Brain microvascular endothelial cell (primary cell): ENCODE data around the gene C2orf81.
A peak's percentile ranks its signal among the peaks of the same experiment; 100 is the strongest.
"Not testable (repeated sequence)": the region's sequence is repeated elsewhere in the genome, so short reads cannot be mapped to it uniquely, and the experiment has no call there.

Source experiments
- DNase-seq: peaks from one replicate; pipeline ENCODE4 v3.0.0-alpha.2; 2020
- H3K27ac ChIP-seq: fragments of 250-450 bp; sonication (Bioruptor Pico); 2 replicates; pipeline ENCODE4 v1.5.1; 2020; ENCODE audit warnings: mild to moderate bottlenecking, moderate library complexity
- H3K27me3 ChIP-seq: fragments of 250-450 bp; sonication (Bioruptor Pico); replicated peaks from 2 replicates; pipeline ENCODE4 v1.5.1; 2020; ENCODE audit warnings: mild to moderate bottlenecking
- H3K36me3 ChIP-seq: fragments of 250-450 bp; sonication (Bioruptor Pico); replicated peaks from 2 replicates; pipeline ENCODE4 v1.5.1; 2020; ENCODE audit warnings: mild to moderate bottlenecking
- H3K4me3 ChIP-seq: 2 replicates; pipeline ENCODE4 v1.5.1; 2011; ENCODE audit warnings: low read depth, mild to moderate bottlenecking, control low read depth, low read length, moderate library complexity
- in situ Hi-C: cut with HindIII; loops from 2 replicates; pipeline ENCODE4 v1.10.0; 2017; ENCODE audit warnings: low sequenced_read_pairs, low pct_ligation_motif_present
- TF ChIP-seq, protein P1 (sequence below): IDR thresholded peaks from 2 replicates; pipeline ENCODE4 v1.5.1; 2011; ENCODE audit warnings: low read depth, mild to moderate bottlenecking, moderate library complexity, low read length, control low read depth, inconsistent platforms; ENCODE audit errors: missing control alignments

Gene C2orf81

DNA sequence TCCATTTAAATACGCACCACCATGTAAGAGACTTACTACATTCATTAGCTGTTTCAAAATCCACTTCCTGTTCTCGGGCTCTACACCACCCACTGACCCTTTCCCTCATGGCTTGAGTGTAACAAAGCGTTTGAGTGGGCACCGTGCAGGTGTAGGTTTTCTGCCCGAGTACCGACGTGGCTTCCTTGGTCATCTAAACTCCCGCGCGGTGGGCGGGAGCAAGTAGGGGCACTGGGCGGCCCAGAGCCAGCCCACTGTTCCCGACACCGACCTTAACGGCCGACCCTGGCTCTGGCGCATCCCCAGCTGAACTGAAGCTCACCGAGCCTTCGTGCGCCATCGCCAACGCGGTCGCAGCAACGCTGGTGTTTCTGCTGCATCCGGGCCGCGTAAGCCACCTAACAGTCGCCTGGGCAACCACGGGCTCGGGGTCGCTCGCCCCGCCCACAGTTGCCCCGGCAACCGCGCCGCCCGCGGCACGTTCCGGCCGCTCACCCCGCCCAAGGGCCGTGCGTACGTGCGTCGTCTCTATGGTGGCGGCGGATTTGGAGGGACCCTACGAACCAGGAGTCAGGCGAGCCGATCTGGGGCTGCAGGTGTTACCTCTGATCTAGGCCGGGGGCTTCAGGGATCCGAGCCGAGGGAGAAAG lies at the start of gene C2orf81, which contains the start of gene WDR54:
Gene C2orf81, minus strand, starts transcription at position 399 of the 650 bp plus-strand sequence. Its CDS starts 59 bp downstream, at position 340.
Gene WDR54, plus strand, starts transcription at position 510 of the 650 bp plus-strand sequence. CDS start 424 bp downstream, outside the sequence.
- in situ Hi-C loops: no loop called here
- Histone ChIP-seq H3K27me3 (no peaks in the 10 kb centered on the region), H3K36me3 (peaks cover 9% of the 10 kb centered on the region), H3K4me3 (peak within 1 kb of the TSS; percentile 80), H3K27ac (peak within 1 kb of the TSS; percentile 56)
- TF ChIP-seq, protein P1, sequence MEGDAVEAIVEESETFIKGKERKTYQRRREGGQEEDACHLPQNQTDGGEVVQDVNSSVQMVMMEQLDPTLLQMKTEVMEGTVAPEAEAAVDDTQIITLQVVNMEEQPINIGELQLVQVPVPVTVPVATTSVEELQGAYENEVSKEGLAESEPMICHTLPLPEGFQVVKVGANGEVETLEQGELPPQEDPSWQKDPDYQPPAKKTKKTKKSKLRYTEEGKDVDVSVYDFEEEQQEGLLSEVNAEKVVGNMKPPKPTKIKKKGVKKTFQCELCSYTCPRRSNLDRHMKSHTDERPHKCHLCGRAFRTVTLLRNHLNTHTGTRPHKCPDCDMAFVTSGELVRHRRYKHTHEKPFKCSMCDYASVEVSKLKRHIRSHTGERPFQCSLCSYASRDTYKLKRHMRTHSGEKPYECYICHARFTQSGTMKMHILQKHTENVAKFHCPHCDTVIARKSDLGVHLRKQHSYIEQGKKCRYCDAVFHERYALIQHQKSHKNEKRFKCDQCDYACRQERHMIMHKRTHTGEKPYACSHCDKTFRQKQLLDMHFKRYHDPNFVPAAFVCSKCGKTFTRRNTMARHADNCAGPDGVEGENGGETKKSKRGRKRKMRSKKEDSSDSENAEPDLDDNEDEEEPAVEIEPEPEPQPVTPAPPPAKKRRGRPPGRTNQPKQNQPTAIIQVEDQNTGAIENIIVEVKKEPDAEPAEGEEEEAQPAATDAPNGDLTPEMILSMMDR: no peak
- peak; percentile 77 for DNase-seq

DNA sequence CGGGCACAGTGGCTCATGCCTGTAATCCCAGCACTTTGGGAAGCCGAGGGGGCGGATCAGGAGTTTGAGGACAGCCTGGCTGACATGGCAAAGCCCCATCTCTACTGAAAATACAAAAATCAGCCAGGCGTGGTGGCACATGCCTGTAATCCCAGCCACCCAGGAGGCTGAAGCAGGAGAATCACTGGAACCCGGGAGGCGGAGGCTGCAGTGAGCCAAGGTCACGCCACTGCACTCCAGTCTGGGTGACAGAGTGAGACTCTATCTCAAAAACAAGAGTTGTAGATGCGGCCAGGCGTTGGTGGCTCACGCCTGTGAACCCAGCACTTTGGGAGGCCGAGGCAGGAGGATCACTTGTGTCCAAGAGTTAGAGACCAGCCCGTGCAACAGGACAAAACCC lies 49.3 kb upstream of the C2orf81 start:
- DNase-seq, H3K27me3 ChIP-seq, H3K27ac ChIP-seq, H3K4me3 ChIP-seq, in situ Hi-C loops: not testable (repeated sequence)
- peaks cover 15% of the 10 kb centered on the region for H3K36me3 ChIP-seq

DNA sequence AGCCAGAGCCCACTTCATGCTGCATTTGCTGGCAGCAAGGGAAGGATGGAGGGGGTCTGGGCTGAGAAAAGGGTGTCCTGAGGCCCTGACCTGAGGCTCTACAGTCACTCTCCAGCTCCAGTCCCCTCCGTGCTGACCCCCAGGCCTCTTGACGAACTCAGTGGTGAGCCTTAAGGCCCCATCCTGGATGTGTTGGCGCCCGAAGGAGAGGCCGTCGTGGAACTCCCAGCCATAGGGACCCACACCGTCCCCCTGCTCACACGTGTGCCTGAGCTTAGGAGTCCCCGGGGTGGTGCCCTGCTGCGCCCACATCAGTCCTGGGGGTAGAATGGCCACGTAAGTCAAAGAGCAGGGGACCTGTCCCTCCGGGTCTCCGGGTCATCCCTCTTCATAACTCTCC lies 43.0 kb upstream of the C2orf81 start:
- in situ Hi-C loops: no loop called here
- TF ChIP-seq, protein P1: no peak
- Histone ChIP-seq H3K27me3 (no peaks in the 10 kb centered on the region), H3K27ac (peak overlapping the region; percentile 68), H3K36me3 (peaks cover 24% of the 10 kb centered on the region), H3K4me3 (peak overlapping the region; percentile 88)
- no peak for DNase-seq

DNA sequence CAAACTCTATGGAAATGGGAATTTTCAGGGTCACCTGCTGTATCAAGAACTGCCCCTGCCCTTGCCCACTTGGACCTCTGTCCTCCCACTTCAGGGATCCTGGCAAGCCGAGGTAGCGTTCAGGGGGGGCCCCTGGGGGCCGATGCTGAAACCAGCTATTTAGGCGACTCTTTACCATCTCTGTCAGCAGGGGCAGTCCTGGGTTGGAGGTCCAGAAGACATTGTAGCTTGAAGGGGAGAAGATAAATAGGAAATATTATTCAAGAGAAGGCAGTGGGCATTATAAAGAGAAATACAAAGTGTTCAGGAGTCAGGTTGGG lies 41.3 kb upstream of the C2orf81 start:
- no peak overlapping the region for H3K4me3 ChIP-seq
- no peak for DNase-seq
- in situ Hi-C loops: no loop called here
- no peaks in the 10 kb centered on the region for H3K27me3 ChIP-seq
- peaks cover 24% of the 10 kb centered on the region for H3K36me3 ChIP-seq
- TF ChIP-seq, protein P1: no peak
- H3K27ac ChIP-seq: no peak overlapping the region

DNA sequence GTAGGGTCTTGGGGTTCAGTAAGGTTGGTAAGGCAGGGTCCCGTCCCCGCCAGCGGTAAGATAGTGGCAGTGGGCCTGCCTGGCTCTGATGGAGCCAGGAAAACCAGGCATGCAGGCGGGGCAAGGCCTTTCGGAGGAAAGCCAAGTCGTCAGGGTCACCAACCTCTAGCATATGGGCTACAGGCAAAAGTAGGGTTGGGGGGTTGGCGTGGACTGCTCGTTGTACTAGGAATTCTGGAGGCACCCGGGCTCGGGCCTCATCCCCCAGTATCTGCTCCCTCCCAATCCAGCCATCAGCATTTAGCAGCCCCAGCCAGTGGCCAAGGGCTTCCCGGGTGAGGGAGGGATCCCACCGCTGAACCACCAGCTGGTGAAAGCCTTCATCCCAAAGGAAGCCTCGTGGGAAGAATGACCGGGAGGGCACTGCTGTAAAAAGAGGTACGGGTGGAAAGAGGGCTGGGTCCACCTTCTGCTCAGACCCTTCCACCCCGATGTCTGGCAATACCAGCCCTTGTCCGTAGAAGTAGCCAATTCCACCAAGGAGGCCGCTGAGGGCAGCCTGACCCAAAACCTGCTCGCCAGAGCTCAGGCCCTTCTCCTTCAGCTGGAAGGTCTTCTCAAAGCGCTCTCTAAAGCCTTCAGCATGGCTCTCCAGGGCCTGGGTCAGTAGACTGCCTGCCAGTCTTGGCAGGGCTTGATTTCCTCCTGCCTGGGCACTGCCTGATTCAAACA lies 40.8 kb upstream of the C2orf81 start:
- Histone ChIP-seq H3K27me3 (no peaks in the 10 kb centered on the region), H3K36me3 (peaks cover 24% of the 10 kb centered on the region), H3K4me3 (no peak overlapping the region), H3K27ac (no peak overlapping the region)
- in situ Hi-C loops: no loop called here
- TF ChIP-seq, protein P1: no peak
- DNase-seq: no peak

DNA sequence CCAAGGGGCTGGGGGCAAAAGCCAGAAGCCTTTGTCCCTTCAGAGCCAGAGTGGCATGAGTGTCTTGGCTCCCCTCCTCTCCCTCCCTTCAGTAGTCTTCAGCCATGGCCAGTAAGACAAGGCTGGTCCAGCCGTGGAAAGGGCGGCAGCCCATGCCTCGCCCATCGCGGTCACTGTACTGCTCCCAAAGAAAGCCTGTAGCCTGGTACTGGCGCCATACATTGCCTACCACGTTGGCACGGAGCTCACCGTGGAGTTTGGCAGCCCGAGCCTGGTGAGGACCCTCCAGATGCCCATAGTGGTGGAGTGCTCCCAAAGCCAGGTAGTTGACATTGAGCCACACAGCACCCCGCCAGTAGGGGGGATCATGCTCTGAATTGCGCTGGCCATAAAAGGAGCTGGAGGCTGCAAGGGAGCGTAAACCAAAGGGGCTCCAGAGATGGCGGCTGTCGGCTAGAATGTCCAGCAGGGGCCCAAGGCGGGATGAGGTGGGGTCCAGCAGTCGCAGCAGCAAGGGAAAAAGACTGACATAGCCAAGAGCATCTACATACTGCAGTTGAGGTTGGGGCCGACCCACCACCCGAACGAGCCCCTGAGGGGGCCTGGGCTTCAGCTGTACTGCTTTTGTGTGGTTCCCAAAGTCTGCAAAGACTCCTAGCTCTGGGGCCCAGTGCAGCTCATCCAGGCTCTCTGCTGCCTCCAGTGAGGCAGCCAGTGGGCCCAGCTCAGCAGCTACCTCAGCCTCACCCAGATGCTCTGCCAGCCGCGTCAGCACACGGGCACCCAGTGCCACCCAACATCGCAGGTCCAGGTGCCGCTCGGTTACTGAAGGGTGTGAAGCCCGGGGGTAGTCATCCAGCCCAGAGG lies 40.0 kb upstream of the C2orf81 start:
- no peak overlapping the region for H3K4me3 ChIP-seq
- TF ChIP-seq, protein P1: peak; percentile 46
- no peaks in the 10 kb centered on the region for H3K27me3 ChIP-seq
- in situ Hi-C loops: no loop called here
- no peak for DNase-seq
- H3K27ac ChIP-seq: no peak overlapping the region
- H3K36me3 ChIP-seq: peaks cover 24% of the 10 kb centered on the region

DNA sequence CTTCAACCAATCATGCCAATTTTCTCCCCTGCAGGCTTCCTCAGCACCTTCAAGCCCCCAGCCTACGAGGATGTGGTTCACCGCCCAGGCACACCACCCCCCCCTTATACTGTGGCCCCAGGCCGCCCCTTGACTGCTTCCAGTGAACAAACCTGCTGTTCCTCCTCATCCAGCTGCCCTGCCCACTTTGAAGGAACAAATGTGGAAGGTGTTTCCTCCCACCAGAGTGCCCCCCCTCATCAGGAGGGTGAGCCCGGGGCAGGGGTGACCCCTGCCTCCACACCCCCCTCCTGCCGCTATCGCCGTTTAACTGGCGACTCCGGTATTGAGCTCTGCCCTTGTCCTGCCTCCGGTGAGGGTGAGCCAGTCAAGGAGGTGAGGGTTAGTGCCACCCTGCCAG lies 38.8 kb upstream of the C2orf81 start:
- DNase-seq, H3K27ac ChIP-seq, in situ Hi-C loops, H3K4me3 ChIP-seq, H3K27me3 ChIP-seq: not testable (repeated sequence)
- H3K36me3 ChIP-seq: peaks cover 24% of the 10 kb centered on the region

DNA sequence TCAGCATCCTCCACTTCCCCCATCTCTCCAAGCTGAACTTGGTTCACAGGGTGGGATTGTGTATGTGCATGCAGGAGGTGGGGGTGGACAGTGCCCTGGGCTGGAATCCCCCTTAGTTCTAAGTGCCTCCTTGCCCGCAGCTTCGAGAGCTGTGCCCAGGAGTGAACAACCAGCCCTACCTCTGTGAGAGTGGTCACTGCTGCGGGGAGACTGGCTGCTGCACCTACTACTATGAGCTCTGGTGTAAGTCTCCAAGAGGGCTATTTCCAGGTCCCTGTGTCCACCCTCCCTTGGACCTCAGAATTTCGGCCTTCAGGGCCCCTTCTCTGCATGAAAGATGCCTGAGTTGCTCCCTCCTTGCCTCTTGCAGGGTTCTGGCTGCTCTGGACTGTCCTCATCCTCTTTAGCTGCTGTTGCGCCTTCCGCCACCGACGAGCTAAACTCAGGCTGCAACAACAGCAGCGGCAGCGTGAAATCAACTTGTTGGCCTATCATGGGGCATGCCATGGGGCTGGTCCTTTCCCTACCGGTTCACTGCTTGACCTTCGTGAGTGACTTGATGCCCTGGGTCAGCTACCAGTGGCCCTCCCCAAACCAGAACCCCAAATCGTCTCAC lies 38.2 kb upstream of the C2orf81 start:
- peaks cover 24% of the 10 kb centered on the region for H3K36me3 ChIP-seq
- DNase-seq, in situ Hi-C loops, H3K27me3 ChIP-seq, H3K27ac ChIP-seq: not testable (repeated sequence)
- H3K4me3 ChIP-seq: peak overlapping the region; percentile 86
